Activated effector memory CD4-positive, alpha-beta T cell treated with Interleukin-2 at 50 U/mL for 16 hours (primary cell): ENCODE data around the gene CDC42BPG.

ENCODE experiments used
- DNase-seq: peaks from one replicate; pipeline ENCODE4 v3.0.0-alpha.2; 2020

Gene CDC42BPG

GRCh38 chr11:64787526-64788320, 56.7 kb downstream of the CDC42BPG start:
- peak; percentile 40 for DNase-seq

- DNase-seq = no peak
Observed at GRCh38 chr11:64786308-64786707, 58.1 kb downstream of the CDC42BPG start.

GRCh38 chr11:64784813-64785581, 59.5 kb downstream of the CDC42BPG start:
- no peak for DNase-seq

GRCh38 chr11:64778473-64779298, 65.8 kb downstream of the CDC42BPG start, which contains the start of gene SF1:
SF1 (minus strand) TSS chr11:64778542; CDS start chr11:64778392, 150 bp downstream.
- DNase-seq = peak; percentile 98

- DNase-seq = no peak
Observed at GRCh38 chr11:64778223-64778472, 66.3 kb downstream of the CDC42BPG start.

- DNase-seq = peak; percentile 73
Observed at GRCh38 chr11:64777449-64778222, 66.8 kb downstream of the CDC42BPG start.

- DNase-seq = no peak
Observed at GRCh38 chr11:64776875-64777274, 67.6 kb downstream of the CDC42BPG start.

GRCh38 chr11:64776425-64776824, 68.0 kb downstream of the CDC42BPG start:
- no peak for DNase-seq

GRCh38 chr11:64774144-64774543, 70.3 kb downstream of the CDC42BPG start:
- no peak for DNase-seq
